ENCODE data around the gene RBM26. TPM values are rescaled to one million over a fixed set of nuclear protein-coding genes. Genes with fewer than 3 reads are reported as not detected.

RBM26 gene
- total RNA-seq, 1 experiment from 2014 or later: 32.2 TPM

DNA sequence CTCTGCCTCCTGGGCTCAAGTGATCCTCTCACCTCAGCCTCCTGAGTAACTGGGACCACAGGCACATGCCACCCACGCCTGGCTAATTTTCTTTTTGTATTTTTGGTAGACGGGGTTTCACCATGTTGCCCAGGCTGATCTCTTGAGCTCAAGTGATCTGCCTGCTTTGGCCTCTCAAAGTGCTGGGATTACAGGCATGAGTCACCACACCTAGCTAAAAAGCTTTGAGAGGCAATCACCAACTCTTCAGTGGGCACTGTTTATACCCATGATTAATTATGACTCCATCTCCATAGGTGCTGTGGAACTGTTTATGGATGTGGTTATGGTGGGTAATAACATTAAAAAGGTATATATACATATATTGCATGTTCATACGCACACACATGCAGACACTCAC lies 7.5 kb upstream of the RBM26 start:
- intact Hi-C loops (cut with micrococcal nuclease; ENCODE audit: unreplicated experiment) (no loop called here), in situ Hi-C loops (cut with HindIII; ENCODE audit: low pct_unique_long_range_greater_than_20kb, low sequenced_read_pairs) (no loop called here)
- Histone ChIP-seq H3K4me3 (ENCODE audit: low read depth in 2 of 2, low read length in 2 of 2) (no peak overlapping the region), H3K36me3 (ENCODE audit: control insufficient read depth, insufficient read depth, low read length) (no peaks in the 10 kb centered on the region), H3K9me3 (ENCODE audit: control insufficient read depth, insufficient read depth, low read depth, low read length) (no peaks in the 10 kb centered on the region), H3K27me3 (ENCODE audit: control insufficient read depth, insufficient read depth, low read length) (no peaks in the 10 kb centered on the region), H3K4me1 (ENCODE audit: control insufficient read depth, insufficient read depth, low read length) (no peaks in the 10 kb centered on the region), H3K27ac (ENCODE audit: low read length) (no peak overlapping the region)
- BruUV-seq (replicated peaks): no TSS peak
- DNase-seq (ENCODE audit: low read depth, low spot score) (no peak), ATAC-seq (no peak)
- POLR2A ChIA-PET: no interaction called here
- TF ChIP-seq POLR2AphosphoS5 (IDR thresholded peaks at IDR 0.05; ENCODE audit: low read depth, low read length): no peak
- no peak for TF ChIP-seq SIN3A (IDR thresholded peaks at IDR 0.05; ENCODE audit: borderline replicate concordance, insufficient read depth, low read depth, low read length)
- TF ChIP-seq, protein P1, sequence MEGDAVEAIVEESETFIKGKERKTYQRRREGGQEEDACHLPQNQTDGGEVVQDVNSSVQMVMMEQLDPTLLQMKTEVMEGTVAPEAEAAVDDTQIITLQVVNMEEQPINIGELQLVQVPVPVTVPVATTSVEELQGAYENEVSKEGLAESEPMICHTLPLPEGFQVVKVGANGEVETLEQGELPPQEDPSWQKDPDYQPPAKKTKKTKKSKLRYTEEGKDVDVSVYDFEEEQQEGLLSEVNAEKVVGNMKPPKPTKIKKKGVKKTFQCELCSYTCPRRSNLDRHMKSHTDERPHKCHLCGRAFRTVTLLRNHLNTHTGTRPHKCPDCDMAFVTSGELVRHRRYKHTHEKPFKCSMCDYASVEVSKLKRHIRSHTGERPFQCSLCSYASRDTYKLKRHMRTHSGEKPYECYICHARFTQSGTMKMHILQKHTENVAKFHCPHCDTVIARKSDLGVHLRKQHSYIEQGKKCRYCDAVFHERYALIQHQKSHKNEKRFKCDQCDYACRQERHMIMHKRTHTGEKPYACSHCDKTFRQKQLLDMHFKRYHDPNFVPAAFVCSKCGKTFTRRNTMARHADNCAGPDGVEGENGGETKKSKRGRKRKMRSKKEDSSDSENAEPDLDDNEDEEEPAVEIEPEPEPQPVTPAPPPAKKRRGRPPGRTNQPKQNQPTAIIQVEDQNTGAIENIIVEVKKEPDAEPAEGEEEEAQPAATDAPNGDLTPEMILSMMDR (IDR thresholded peaks at IDR 0.05): no peak
- no peak for TF ChIP-seq TCF7L2 (IDR thresholded peaks at IDR 0.05; ENCODE audit: low read depth, low read length)
- TF ChIP-seq, protein P2, sequence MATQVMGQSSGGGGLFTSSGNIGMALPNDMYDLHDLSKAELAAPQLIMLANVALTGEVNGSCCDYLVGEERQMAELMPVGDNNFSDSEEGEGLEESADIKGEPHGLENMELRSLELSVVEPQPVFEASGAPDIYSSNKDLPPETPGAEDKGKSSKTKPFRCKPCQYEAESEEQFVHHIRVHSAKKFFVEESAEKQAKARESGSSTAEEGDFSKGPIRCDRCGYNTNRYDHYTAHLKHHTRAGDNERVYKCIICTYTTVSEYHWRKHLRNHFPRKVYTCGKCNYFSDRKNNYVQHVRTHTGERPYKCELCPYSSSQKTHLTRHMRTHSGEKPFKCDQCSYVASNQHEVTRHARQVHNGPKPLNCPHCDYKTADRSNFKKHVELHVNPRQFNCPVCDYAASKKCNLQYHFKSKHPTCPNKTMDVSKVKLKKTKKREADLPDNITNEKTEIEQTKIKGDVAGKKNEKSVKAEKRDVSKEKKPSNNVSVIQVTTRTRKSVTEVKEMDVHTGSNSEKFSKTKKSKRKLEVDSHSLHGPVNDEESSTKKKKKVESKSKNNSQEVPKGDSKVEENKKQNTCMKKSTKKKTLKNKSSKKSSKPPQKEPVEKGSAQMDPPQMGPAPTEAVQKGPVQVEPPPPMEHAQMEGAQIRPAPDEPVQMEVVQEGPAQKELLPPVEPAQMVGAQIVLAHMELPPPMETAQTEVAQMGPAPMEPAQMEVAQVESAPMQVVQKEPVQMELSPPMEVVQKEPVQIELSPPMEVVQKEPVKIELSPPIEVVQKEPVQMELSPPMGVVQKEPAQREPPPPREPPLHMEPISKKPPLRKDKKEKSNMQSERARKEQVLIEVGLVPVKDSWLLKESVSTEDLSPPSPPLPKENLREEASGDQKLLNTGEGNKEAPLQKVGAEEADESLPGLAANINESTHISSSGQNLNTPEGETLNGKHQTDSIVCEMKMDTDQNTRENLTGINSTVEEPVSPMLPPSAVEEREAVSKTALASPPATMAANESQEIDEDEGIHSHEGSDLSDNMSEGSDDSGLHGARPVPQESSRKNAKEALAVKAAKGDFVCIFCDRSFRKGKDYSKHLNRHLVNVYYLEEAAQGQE (IDR thresholded peaks at IDR 0.05; ENCODE audit: insufficient read depth in 1 of 2, low read depth in 2 of 2, low read length in 1 of 2): no peak
- CTCF ChIA-PET: no interaction called here

DNA sequence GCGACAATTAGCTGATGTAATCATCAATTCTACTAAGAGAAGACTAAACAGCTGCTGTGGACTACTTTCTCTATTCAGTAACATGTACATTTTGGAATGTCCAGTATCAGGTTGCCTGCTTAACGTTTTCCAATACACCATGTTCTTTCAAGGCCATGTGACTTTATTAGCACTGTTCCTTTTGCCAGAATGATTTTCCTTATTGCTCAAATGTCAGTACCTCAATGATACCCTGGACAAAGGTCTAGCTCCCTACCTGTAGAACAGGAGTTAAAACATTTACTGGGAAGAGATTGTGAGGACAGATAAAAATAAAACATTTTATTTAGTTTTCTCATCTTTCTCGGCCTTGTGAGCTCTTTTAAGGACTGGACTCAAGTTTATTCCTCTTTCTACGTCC lies 3.8 kb upstream of the RBM26 start:
- POLR2A ChIA-PET: no interaction called here
- no TSS peak for BruUV-seq (replicated peaks)
- intact Hi-C loops (cut with micrococcal nuclease; ENCODE audit: unreplicated experiment) (no loop called here), in situ Hi-C loops (cut with HindIII; ENCODE audit: low pct_unique_long_range_greater_than_20kb, low sequenced_read_pairs) (no loop called here)
- peaks cover 10% of the 10 kb centered on the region; the same call in 1 of the 2 replicates for H3K36me3 ChIP-seq (ENCODE audit: control insufficient read depth, insufficient read depth, low read length)
- DNase-seq (ENCODE audit: low read depth, low spot score) (no peak), ATAC-seq (no peak)
- H3K4me1 ChIP-seq (ENCODE audit: control insufficient read depth, insufficient read depth, low read length): peaks cover 7% of the 10 kb centered on the region
- no peak overlapping the region for H3K4me3 ChIP-seq (ENCODE audit: low read depth in 2 of 2, low read length in 2 of 2)
- CTCF ChIA-PET: no interaction called here
- H3K9me3 ChIP-seq (ENCODE audit: control insufficient read depth, insufficient read depth, low read depth, low read length): no peaks in the 10 kb centered on the region
- no peak overlapping the region for H3K27ac ChIP-seq (ENCODE audit: low read length)
- no peaks in the 10 kb centered on the region for H3K27me3 ChIP-seq (ENCODE audit: control insufficient read depth, insufficient read depth, low read length)
- TF ChIP-seq, protein P1 (IDR thresholded peaks at IDR 0.05): no peak

Data from Panc1 (cell line).